Pancreas (tissue), 10 donors: ENCODE measurements around the gene INO80. TPM values are rescaled to one million over a fixed set of nuclear protein-coding genes. Genes with fewer than 3 reads are reported as not detected.

Experiments
- ATAC-seq, 4 donors: fragments of 200-7000 bp; cut with Tn5 transposase; one replicate each; pipeline versions ENCODE4 v1.8.0 to v1.9.1; 2020; ENCODE audit warnings: mild to moderate bottlenecking in 4 of 4, moderate library complexity in 4 of 4
- DNase-seq, 6 donors: peaks; one replicate each; pipeline ENCODE4 v3.0.0-alpha.2; 2020
- FAIRE-seq: peaks from 2 replicates; lab custom pipeline; 2012; peaks lifted over from hg19 to GRCh38; lab: Jason Lieb, UNC
- H3K27ac ChIP-seq, 4 donors: fragments of 200-600 bp; sonication (generic); 1 replicate in 3 of 4; 2 replicates in 1 of 4; pipeline versions ENCODE4 v1.5.0 to v1.8.0; 2020
- H3K27me3 ChIP-seq, 4 donors: fragments of 200-600 bp; one replicate each; pipeline ENCODE4 v1.8.0; 2021
- H3K36me3 ChIP-seq, 3 donors: fragments of 200-600 bp; sonication (generic) in 1 of 3; one replicate each; pipeline versions ENCODE4 v1.5.0 to v1.8.0; 2020 to 2021
- H3K4me1 ChIP-seq, 3 donors: fragments of 200-600 bp; one replicate each; pipeline ENCODE4 v1.8.0; 2021
- H3K4me3 ChIP-seq, 4 donors: fragments of 200-600 bp; sonication (generic) in 2 of 4; one replicate each; pipeline versions ENCODE4 v1.5.0 to v1.8.0; 2020 to 2021
- H3K9me3 ChIP-seq, 4 donors: fragments of 200-600 bp; one replicate each; pipeline ENCODE4 v1.8.0; 2021
- WGBS, 2 donors: extraction: QIAGEN DNeasy Blood & Tissue Kit; methylation state at CpG; one replicate each; pipeline ENCODE4 v1.1.7; 2013; 5-methylcytosine and 5-hydroxymethylcytosine counted together
- intact Hi-C, 3 donors: fragments of 100-400 bp; cut with DNase I; formaldehyde crosslinking; loops; one replicate each; pipeline versions ENCODE4 v1.11.1 to v1.14.2; 2022
- polyA plus RNA-seq, 2 donors: library from polyadenylated mRNA; stranded (reverse); fragments of 200-250 nt; gene quantifications; one replicate each; pipeline ENCODE4 v1.2.3, GENCODE V29; 2013
- total RNA-seq, 6 donors: library from RNA; stranded (reverse); fragmentation: NEBNext Ultra II Directional in 4 of 6; extraction: Animal tissue kit (Norgen Biotek cat#: 25700) in 4 of 6; gene quantifications; one replicate each; pipeline versions ENCODE4 v1.2.1 to v1.2.4, GENCODE V29; 2021 to 2023
- TF ChIP-seq, protein P1 (sequence below), 4 donors: fragments of 200-600 bp; sonication (generic) in 3 of 4; IDR thresholded peaks; one replicate each; pipeline versions ENCODE4 v1.5.0 to v1.8.0; 2021; ENCODE audit warnings: antibody characterized with exemption in 4 of 4
- donor health status: healthy with polysubstance abuse.
- donor health status: DM: no; HTN: no; CAD: no; lungs with moderate emphysema.
- donor health status: DM: no; HTN: no; CAD: no.
- donor health status: control.
- donor health status: control.
- donor health status: Bipolar disorder and iron deficiency.
- donor health status: DM: yes; HTN: yes; CAD: no.
- donor health status: DM: no; HTN: no; CAD: no.
- donor health status: DM: no; HTN: no; CAD: no.
- donor health status: DM: yes; HTN: yes; CAD: no.

The INO80 gene, protein sequence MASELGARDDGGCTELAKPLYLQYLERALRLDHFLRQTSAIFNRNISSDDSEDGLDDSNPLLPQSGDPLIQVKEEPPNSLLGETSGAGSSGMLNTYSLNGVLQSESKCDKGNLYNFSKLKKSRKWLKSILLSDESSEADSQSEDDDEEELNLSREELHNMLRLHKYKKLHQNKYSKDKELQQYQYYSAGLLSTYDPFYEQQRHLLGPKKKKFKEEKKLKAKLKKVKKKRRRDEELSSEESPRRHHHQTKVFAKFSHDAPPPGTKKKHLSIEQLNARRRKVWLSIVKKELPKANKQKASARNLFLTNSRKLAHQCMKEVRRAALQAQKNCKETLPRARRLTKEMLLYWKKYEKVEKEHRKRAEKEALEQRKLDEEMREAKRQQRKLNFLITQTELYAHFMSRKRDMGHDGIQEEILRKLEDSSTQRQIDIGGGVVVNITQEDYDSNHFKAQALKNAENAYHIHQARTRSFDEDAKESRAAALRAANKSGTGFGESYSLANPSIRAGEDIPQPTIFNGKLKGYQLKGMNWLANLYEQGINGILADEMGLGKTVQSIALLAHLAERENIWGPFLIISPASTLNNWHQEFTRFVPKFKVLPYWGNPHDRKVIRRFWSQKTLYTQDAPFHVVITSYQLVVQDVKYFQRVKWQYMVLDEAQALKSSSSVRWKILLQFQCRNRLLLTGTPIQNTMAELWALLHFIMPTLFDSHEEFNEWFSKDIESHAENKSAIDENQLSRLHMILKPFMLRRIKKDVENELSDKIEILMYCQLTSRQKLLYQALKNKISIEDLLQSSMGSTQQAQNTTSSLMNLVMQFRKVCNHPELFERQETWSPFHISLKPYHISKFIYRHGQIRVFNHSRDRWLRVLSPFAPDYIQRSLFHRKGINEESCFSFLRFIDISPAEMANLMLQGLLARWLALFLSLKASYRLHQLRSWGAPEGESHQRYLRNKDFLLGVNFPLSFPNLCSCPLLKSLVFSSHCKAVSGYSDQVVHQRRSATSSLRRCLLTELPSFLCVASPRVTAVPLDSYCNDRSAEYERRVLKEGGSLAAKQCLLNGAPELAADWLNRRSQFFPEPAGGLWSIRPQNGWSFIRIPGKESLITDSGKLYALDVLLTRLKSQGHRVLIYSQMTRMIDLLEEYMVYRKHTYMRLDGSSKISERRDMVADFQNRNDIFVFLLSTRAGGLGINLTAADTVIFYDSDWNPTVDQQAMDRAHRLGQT (N-terminal part only)
- 10 to 100 TPM in 3 of 6 donors, 1 to 10 TPM in 3; 6.8 to 11.7 (median 9.1) TPM for total RNA-seq
- 1 to 10 TPM; 4.7 to 5.5 TPM for polyA plus RNA-seq

DNA sequence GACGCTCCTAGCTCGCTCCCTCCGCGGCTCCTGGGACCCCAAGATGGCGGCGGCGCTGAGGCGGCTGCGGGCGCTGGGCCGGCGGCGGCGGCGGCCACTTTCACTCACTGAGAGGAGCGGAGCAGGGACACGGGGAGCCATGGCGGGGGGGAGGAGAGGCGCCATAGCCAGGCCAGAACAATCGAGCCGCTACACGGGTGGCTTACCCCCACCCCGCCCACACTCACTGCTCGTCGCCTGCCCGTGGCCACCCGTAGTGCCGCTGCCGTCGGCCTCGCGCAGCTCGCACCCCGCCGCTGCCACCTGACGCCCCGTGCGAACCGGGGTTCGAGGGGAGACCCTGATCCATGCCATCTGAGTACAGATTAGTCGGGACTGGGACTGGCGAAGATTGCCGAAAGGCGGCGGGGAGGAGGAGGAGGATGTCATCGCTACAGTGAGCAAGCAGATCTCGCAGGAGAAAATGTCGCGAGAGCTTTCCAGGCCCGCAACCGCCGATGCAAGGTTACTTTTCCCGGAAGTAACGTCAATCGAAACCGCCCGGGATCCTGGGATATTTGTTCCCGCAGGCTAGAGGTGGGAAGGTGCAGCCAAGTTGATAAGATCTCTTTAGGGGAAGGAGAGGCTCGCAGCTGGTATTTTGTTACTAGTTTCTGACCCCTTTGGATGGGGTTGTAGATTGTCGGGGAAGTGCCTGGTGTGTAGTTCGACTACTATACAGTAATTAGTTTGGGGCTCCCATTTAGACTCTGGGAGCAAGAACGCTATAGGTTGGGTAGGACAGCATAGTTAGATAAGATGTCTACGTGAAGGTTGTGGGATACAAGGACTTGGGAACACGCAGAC is at the start of gene INO80:
Gene INO80 (minus strand): TSS at position 165 of the 846 bp plus-strand sequence. CDS start 19,970 bp downstream, outside the sequence.
- intact Hi-C loops, result no loop called here
- peak; percentile 93 to 98 (median 96) for ATAC-seq
- Histone ChIP-seq H3K4me3 (peak within 1 kb of the TSS; percentile 82 to 86 (median 85)), H3K27ac (peak within 1 kb of the TSS; percentile 98 to 99 (median 99)), H3K27me3 (no peaks in the 10 kb centered on the region), H3K9me3 (no peaks in the 10 kb centered on the region), H3K36me3 (no peaks in the 10 kb centered on the region), H3K4me1 (peaks cover 0 to 16% (median 0%) of the 10 kb centered on the region in 3 donors)
- 0 to 1% methylated on average over 36 to 64 of the region's 64 CpGs for WGBS, 2 donors
- peak; percentile 94 to 99 (median 98) for DNase-seq
- FAIRE-seq, result peak; percentile 81
- TF ChIP-seq, protein P1, sequence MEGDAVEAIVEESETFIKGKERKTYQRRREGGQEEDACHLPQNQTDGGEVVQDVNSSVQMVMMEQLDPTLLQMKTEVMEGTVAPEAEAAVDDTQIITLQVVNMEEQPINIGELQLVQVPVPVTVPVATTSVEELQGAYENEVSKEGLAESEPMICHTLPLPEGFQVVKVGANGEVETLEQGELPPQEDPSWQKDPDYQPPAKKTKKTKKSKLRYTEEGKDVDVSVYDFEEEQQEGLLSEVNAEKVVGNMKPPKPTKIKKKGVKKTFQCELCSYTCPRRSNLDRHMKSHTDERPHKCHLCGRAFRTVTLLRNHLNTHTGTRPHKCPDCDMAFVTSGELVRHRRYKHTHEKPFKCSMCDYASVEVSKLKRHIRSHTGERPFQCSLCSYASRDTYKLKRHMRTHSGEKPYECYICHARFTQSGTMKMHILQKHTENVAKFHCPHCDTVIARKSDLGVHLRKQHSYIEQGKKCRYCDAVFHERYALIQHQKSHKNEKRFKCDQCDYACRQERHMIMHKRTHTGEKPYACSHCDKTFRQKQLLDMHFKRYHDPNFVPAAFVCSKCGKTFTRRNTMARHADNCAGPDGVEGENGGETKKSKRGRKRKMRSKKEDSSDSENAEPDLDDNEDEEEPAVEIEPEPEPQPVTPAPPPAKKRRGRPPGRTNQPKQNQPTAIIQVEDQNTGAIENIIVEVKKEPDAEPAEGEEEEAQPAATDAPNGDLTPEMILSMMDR (IDR thresholded peaks at IDR 0.05), result no peak

DNA sequence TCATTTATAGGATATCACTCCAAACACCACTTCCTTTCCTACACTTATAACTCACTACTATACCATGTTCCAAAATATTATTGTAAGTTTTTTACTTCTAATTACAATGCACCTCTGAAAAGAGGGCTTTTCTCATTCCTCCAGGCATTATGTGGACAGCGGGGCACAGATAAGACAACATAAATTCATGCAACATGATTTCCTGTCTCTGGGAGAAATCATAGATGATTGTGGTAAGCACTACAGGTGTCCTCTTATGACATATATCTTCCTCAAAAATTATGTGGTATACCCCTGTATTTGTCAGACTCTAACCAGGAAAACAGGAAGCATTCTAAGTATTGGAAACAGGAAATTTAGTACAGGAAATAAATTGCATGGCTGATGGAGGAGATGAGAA is 45.7 kb upstream of the INO80 start:
- no peaks in the 10 kb centered on the region for H3K4me1 ChIP-seq
- WGBS, 2 donors, result 86 to 89% methylated on average over 1 of the region's 1 CpG
- no peaks in the 10 kb centered on the region for H3K36me3 ChIP-seq
- DNase-seq (no peak), ATAC-seq (no peak), FAIRE-seq (no peak)
- no peaks in the 10 kb centered on the region for H3K27me3 ChIP-seq
- intact Hi-C loops, result no loop called here
- H3K4me3 ChIP-seq, result no peak overlapping the region
- no peaks in the 10 kb centered on the region for H3K9me3 ChIP-seq
- TF ChIP-seq, protein P1 (IDR thresholded peaks at IDR 0.05), result no peak
- H3K27ac ChIP-seq, result no peak overlapping the region

DNA sequence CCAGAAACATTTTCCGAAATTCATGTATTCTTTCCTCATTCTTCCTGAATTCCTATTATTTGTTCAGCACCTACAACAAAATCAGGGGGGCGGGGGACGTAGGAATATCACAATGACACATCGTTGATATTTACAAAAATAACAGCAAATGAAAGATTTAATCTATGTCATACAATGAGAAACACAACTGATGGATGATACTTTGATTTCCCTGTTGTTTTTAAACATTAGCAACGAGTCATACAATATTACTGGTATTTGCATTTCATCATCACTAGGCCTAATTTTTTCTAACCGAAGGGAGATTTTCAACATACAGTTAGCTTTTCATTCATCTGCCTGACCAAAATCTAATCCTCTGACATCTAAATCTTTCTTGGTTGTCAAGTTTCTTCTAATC is 45.3 kb upstream of the INO80 start:
- 55 to 62% methylated on average over 6 of the region's 6 CpGs for WGBS, 2 donors
- no peak overlapping the region for H3K27ac ChIP-seq

More for the DNA sequence above, 45.3 kb upstream of the INO80 start:
- intact Hi-C loops, result no loop called here
- Histone ChIP-seq H3K36me3 (no peaks in the 10 kb centered on the region), H3K9me3 (no peaks in the 10 kb centered on the region), H3K4me3 (no peak overlapping the region), H3K4me1 (no peaks in the 10 kb centered on the region), H3K27me3 (no peaks in the 10 kb centered on the region)
- TF ChIP-seq, protein P1 (IDR thresholded peaks at IDR 0.05), result no peak
- DNase-seq (no peak), ATAC-seq (no peak), FAIRE-seq (no peak)
